Measurements from ENCODE around the gene TSHZ3.

DNA sequence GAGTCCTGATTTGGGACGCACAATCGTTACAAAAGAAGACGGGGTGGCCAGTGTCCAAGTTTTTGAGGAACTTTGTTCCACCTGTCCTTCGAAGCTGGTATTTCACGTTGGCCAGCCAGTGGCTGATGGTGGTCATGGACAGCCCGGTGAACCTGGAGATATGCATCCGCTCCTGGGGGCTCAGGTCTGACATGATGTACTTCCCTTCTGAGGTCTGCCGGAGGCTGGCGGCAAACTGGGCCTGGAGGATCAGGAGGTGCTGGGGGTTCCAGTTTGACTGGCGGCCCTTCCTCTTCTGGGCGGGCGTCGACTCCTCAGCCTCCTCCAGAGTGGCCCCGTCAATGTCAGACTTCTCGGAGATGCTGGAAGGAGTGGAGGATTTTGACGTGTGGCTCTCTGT lies 72.4 kb downstream of the TSHZ3 start:
- no peak for TF ChIP-seq EZH2 (IDR thresholded peaks at IDR 0.05; ENCODE audit: borderline replicate concordance, low read depth, low read length)
- TF ChIP-seq, protein P1, sequence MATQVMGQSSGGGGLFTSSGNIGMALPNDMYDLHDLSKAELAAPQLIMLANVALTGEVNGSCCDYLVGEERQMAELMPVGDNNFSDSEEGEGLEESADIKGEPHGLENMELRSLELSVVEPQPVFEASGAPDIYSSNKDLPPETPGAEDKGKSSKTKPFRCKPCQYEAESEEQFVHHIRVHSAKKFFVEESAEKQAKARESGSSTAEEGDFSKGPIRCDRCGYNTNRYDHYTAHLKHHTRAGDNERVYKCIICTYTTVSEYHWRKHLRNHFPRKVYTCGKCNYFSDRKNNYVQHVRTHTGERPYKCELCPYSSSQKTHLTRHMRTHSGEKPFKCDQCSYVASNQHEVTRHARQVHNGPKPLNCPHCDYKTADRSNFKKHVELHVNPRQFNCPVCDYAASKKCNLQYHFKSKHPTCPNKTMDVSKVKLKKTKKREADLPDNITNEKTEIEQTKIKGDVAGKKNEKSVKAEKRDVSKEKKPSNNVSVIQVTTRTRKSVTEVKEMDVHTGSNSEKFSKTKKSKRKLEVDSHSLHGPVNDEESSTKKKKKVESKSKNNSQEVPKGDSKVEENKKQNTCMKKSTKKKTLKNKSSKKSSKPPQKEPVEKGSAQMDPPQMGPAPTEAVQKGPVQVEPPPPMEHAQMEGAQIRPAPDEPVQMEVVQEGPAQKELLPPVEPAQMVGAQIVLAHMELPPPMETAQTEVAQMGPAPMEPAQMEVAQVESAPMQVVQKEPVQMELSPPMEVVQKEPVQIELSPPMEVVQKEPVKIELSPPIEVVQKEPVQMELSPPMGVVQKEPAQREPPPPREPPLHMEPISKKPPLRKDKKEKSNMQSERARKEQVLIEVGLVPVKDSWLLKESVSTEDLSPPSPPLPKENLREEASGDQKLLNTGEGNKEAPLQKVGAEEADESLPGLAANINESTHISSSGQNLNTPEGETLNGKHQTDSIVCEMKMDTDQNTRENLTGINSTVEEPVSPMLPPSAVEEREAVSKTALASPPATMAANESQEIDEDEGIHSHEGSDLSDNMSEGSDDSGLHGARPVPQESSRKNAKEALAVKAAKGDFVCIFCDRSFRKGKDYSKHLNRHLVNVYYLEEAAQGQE (IDR thresholded peaks at IDR 0.05; ENCODE audit: borderline replicate concordance) = no peak
- TF ChIP-seq, protein P1 (CRISPR knock-in tag; IDR thresholded peaks at IDR 0.05; ENCODE audit: low read depth) = no peak
- no peak for TF ChIP-seq PHF20 (IDR thresholded peaks at IDR 0.05; ENCODE audit: partially characterized antibody)
- TF ChIP-seq EGR1 (conservative IDR thresholded peaks at IDR 0.05) = no peak
- TF ChIP-seq, protein P2, sequence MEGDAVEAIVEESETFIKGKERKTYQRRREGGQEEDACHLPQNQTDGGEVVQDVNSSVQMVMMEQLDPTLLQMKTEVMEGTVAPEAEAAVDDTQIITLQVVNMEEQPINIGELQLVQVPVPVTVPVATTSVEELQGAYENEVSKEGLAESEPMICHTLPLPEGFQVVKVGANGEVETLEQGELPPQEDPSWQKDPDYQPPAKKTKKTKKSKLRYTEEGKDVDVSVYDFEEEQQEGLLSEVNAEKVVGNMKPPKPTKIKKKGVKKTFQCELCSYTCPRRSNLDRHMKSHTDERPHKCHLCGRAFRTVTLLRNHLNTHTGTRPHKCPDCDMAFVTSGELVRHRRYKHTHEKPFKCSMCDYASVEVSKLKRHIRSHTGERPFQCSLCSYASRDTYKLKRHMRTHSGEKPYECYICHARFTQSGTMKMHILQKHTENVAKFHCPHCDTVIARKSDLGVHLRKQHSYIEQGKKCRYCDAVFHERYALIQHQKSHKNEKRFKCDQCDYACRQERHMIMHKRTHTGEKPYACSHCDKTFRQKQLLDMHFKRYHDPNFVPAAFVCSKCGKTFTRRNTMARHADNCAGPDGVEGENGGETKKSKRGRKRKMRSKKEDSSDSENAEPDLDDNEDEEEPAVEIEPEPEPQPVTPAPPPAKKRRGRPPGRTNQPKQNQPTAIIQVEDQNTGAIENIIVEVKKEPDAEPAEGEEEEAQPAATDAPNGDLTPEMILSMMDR (IDR thresholded peaks at IDR 0.05 in 2 of 3, conservative IDR thresholded peaks at IDR 0.05 in 1 of 3; ENCODE audit: insufficient read depth in 2 of 3, low read depth in 1 of 3, low read length in 3 of 3) = no peak
- no peak for TF ChIP-seq HDGF (IDR thresholded peaks at IDR 0.05)
- TF ChIP-seq, protein P3, sequence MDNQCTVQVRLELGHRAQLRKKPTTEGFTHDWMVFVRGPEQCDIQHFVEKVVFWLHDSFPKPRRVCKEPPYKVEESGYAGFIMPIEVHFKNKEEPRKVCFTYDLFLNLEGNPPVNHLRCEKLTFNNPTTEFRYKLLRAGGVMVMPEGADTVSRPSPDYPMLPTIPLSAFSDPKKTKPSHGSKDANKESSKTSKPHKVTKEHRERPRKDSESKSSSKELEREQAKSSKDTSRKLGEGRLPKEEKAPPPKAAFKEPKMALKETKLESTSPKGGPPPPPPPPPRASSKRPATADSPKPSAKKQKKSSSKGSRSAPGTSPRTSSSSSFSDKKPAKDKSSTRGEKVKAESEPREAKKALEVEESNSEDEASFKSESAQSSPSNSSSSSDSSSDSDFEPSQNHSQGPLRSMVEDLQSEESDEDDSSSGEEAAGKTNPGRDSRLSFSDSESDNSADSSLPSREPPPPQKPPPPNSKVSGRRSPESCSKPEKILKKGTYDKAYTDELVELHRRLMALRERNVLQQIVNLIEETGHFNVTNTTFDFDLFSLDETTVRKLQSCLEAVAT (IDR thresholded peaks at IDR 0.05) = no peak
- no peak for TF ChIP-seq MXI1 (IDR thresholded peaks at IDR 0.05; ENCODE audit: low read depth, low read length)
- no peak for TF ChIP-seq ZKSCAN1 (IDR thresholded peaks at IDR 0.05; ENCODE audit: low read depth, low read length)
- TF ChIP-seq TAF1 (IDR thresholded peaks at IDR 0.05; ENCODE audit: control insufficient read depth, extremely low read depth, insufficient read depth, low read length, severe bottlenecking) = no peak
- TF ChIP-seq POLR2A (conservative IDR thresholded peaks at IDR 0.05) = no peak
- TF ChIP-seq, protein P4, sequence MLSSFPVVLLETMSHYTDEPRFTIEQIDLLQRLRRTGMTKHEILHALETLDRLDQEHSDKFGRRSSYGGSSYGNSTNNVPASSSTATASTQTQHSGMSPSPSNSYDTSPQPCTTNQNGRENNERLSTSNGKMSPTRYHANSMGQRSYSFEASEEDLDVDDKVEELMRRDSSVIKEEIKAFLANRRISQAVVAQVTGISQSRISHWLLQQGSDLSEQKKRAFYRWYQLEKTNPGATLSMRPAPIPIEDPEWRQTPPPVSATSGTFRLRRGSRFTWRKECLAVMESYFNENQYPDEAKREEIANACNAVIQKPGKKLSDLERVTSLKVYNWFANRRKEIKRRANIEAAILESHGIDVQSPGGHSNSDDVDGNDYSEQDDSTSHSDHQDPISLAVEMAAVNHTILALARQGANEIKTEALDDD (IDR thresholded peaks at IDR 0.05) = no peak
- no peak for TF ChIP-seq GATAD2A (IDR thresholded peaks at IDR 0.05)

Measured in K562 (cell line).